HepG2 (cell line): ENCODE measurements around the gene COL27A1. TPM values are rescaled to one million over a fixed set of nuclear protein-coding genes. Genes with fewer than 3 reads are reported as not detected.
A peak's percentile ranks its signal among the peaks of the same experiment; 100 is the strongest.

Experiments used
- AGO2 ChIP-seq: fragments of 200-400 bp; formaldehyde crosslinking; optimal IDR thresholded peaks from 2 replicates; pipeline ENCODE3; 2017; ENCODE audit warnings: mild to moderate bottlenecking, low read depth, low read length, moderate library complexity
- FOXC1 ChIP-seq: sonication (generic); formaldehyde crosslinking; IDR thresholded peaks from 2 replicates; pipeline ENCODE4 v1.8.0; 2022; ENCODE audit warnings: mild to moderate bottlenecking, missing genetic modification reagents, borderline replicate concordance
- PATZ1 ChIP-seq: sonication (generic); formaldehyde crosslinking; IDR thresholded peaks from 2 replicates; pipeline ENCODE4 v1.4.0; 2020; ENCODE audit warnings: missing genetic modification reagents
- SALL1 ChIP-seq: sonication (generic); formaldehyde crosslinking; IDR thresholded peaks from 2 replicates; pipeline ENCODE4 v1.8.0; 2022; ENCODE audit warnings: mild to moderate bottlenecking, missing genetic modification reagents
- SYNCRIP ChIP-seq: fragments of 200-400 bp; formaldehyde crosslinking; IDR thresholded peaks from 2 replicates; pipeline ENCODE4 v1.6.1; 2018; ENCODE audit warnings: mild to moderate bottlenecking, low read depth, low read length; ENCODE audit not compliant: insufficient read depth
- USF2 ChIP-seq, 2 experiments: sonication (generic) in 1 of 2; formaldehyde crosslinking in 1 of 2; IDR thresholded peaks; 2 replicates each; pipeline versions ENCODE4 v1.5.1 to v1.6.1; 2011 to 2020; ENCODE audit warnings: borderline replicate concordance in 1 of 2, low read depth in 1 of 2, low read length in 1 of 2, mild to moderate bottlenecking in 1 of 2, missing genetic modification reagents in 1 of 2, moderate library complexity in 1 of 2
- ZMYM3 ChIP-seq: sonication (generic); formaldehyde crosslinking; IDR thresholded peaks from 2 replicates; pipeline ENCODE4 v1.5.1; 2020; ENCODE audit warnings: mild to moderate bottlenecking, missing genetic modification reagents
- ZNF225 ChIP-seq: sonication (generic); formaldehyde crosslinking; IDR thresholded peaks from 2 replicates; pipeline ENCODE4 v1.4.0; 2020; ENCODE audit warnings: mild to moderate bottlenecking, missing genetic modification reagents
- ZNF230 ChIP-seq: sonication (generic); formaldehyde crosslinking; IDR thresholded peaks from 2 replicates; pipeline ENCODE4 v1.4.0; 2020; ENCODE audit warnings: mild to moderate bottlenecking, missing genetic modification reagents
- ZNF292 ChIP-seq: sonication (generic); formaldehyde crosslinking; IDR thresholded peaks from 2 replicates; pipeline ENCODE4 v1.8.1; 2022; ENCODE audit warnings: mild to moderate bottlenecking, low read depth, missing genetic modification reagents, borderline replicate concordance
- ZNF33A ChIP-seq: sonication (generic); formaldehyde crosslinking; IDR thresholded peaks from 2 replicates; pipeline ENCODE4 v1.5.1; 2020; ENCODE audit warnings: missing genetic modification reagents, mild to moderate bottlenecking, moderate library complexity, borderline replicate concordance
- ZNF431 ChIP-seq: sonication (generic); formaldehyde crosslinking; IDR thresholded peaks from 2 replicates; pipeline ENCODE4 v1.9.0; 2022; ENCODE audit warnings: missing genetic modification reagents, low read depth, mild to moderate bottlenecking, borderline replicate concordance
- ZNF687 ChIP-seq: sonication (generic); formaldehyde crosslinking; IDR thresholded peaks from 2 replicates; pipeline ENCODE4 v1.5.1; 2020; ENCODE audit warnings: mild to moderate bottlenecking, missing genetic modification reagents, moderate library complexity
- ZNF747 ChIP-seq: sonication (generic); formaldehyde crosslinking; IDR thresholded peaks from 2 replicates; pipeline ENCODE4 v1.8.1; 2023; ENCODE audit warnings: missing genetic modification reagents, mild to moderate bottlenecking, borderline replicate concordance
- polyA plus RNA-seq, 8 experiments: library from polyadenylated mRNA; depleted of rRNA in 3 of 8; stranded (reverse) in 7 of 8; unstranded in 1 of 8; fragments of >200 nt; fragmentation: Illumina TruSeq in 4 of 8; extraction: Trizol in 4 of 8; gene quantifications; 2 replicates each; pipeline versions ENCODE4 v1.2.1 to v1.2.3, GENCODE V29; 2011 to 2016; ENCODE audit warnings: low read depth in 4 of 8, missing spikeins in 1 of 8, mixed read lengths in 1 of 8; ENCODE audit not compliant: insufficient read depth in 1 of 8
- total RNA-seq, 5 experiments: library from RNA; depleted of rRNA; stranded (reverse); fragments of >200 nt; fragmentation: Illumina TruSeq; extraction: Trizol; gene quantifications; 2 replicates each; pipeline ENCODE4 v1.2.3, GENCODE V29; 2016; ENCODE audit warnings: low read depth in 1 of 5

COL27A1 gene
- total and polyA plus RNA-seq, 2 of the 13 experiments (the other 11 are each of a cell fraction or from before 2014, with no cell fraction given), result 71.3 to 89.1 TPM

- 0 out of 2 replicates have a peak, but pooled peaks have one; percentile 27 for TF ChIP-seq PATZ1 (CRISPR knock-in tag)
- no peak for TF ChIP-seq SYNCRIP
- peak; percentile 85 for TF ChIP-seq ZNF687
- no peak for TF ChIP-seq ZNF292
- TF ChIP-seq SALL1, result peak; percentile 8; the same call in 1 of the 2 replicates
- no peak for TF ChIP-seq USF2 (IDR thresholded peaks at IDR 0.05; ENCODE audit: low read depth, low read length)
- TF ChIP-seq USF2 (CRISPR knock-in tag; IDR thresholded peaks at IDR 0.05; ENCODE audit: borderline replicate concordance), result no peak
- TF ChIP-seq FOXC1 (CRISPR knock-in tag), result 0 out of 2 replicates have a peak, but pooled peaks have one; percentile 35
- TF ChIP-seq ZNF225 (CRISPR knock-in tag), result no peak
- TF ChIP-seq ZNF230, result 0 out of 2 replicates have a peak, but pooled peaks have one; percentile 24
- peak; percentile 87 for TF ChIP-seq AGO2
- TF ChIP-seq ZNF33A (CRISPR knock-in tag), result no peak
- TF ChIP-seq ZNF747 (CRISPR knock-in tag), result no peak
- TF ChIP-seq ZMYM3 (CRISPR knock-in tag), result peak; percentile 80
- TF ChIP-seq ZNF431 (CRISPR knock-in tag), result 0 out of 2 replicates have a peak, but pooled peaks have one; percentile 57
These were observed 17.9 kb downstream of the COL27A1 start (continued) for GRCh38 chr9:114172981-114173833.
